Breast epithelium (tissue), 3 donors: ENCODE data around the gene TMTC1.

Source experiments
- CTCF ChIP-seq, 3 donors: fragments of 450-650 bp; IDR thresholded peaks; one replicate each; pipeline ENCODE4 v1.5.1; 2016 to 2017; ENCODE audit warnings: antibody characterized with exemption in 3 of 3, mild to moderate bottlenecking in 3 of 3, moderate library complexity in 3 of 3
- POLR2A ChIP-seq: fragments of 450-650 bp; IDR thresholded peaks from one replicate; pipeline ENCODE4 v1.6.1; 2016; ENCODE audit warnings: antibody characterized with exemption, mild to moderate bottlenecking, moderate library complexity

- TF ChIP-seq CTCF (IDR thresholded peaks at IDR 0.05) = no peak
- TF ChIP-seq POLR2A = no peak
These were observed 93.0 kb downstream of the TMTC1 start for GRCh38 chr12:29690728-29691127.
